HG03571 (cell line): ENCODE data around the gene ALG1.
A peak's percentile ranks its signal among the peaks of the same experiment; 100 is the strongest.
"Not testable (repeated sequence)": the region's sequence is repeated elsewhere in the genome, so short reads cannot be mapped to it uniquely, and the experiment has no call there.

Experiments
- ATAC-seq: cut with Tn5 transposase; IDR thresholded peaks from one replicate; pipeline ENCODE4 v1.9.1; 2021; ENCODE audit not compliant: unreplicated experiment

Gene ALG1

GRCh38 chr16:5072334-5073278 lies 963 bp downstream of the ALG1 start:
- ATAC-seq: peak; percentile 4

- no peak for ATAC-seq
Measured at GRCh38 chr16:5073279-5073629, 1.6 kb downstream of the ALG1 start.

GRCh38 chr16:5073771-5074170 lies 2.1 kb downstream of the ALG1 start:
- ATAC-seq: not testable (repeated sequence)

- no peak for ATAC-seq
Measured at GRCh38 chr16:5075637-5076036, 4.0 kb downstream of the ALG1 start.

DNA sequence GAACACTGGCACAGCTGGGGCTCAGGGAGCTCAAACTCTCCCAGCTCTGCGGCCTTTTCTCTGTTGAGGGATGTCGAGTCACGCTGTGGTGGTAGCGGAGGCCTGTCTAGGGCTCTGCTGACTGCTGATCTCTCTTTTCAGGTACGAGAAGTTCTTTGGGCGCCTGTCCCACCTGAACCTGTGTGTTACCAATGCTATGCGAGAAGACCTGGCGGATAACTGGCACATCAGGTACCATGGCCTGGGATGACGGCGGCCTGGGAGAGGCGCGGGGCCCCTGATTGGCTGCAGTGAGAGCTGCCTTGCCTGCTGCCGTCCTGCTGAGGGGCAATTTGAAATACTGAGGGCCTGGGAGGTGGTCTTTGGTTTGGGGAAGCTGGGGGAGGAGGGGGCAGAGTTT lies 5.7 kb downstream of the ALG1 start:
- no peak for ATAC-seq

- no peak for ATAC-seq
Measured at GRCh38 chr16:5078626-5079025, 7.0 kb downstream of the ALG1 start.

DNA sequence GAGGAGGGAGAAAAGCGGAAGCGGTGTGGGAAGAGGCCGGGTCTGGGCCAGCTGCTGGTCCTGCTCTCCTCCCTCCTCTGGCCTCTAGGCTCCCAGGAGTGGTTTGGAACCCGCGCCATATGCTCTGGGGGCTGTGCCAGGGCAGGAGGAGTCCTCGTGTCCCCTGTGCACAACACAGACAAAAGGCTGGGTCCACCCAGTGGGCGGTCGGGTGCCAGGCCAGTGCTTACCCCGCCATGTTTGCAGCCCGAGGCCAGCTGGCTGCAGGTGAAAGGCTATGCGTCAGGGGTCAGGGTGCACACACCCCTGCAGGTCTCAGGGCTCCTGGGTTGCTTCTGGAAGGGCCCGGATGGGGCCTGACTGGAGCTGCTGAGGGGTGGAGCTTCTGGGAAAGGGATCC lies 8.8 kb downstream of the ALG1 start:
- not testable (repeated sequence) for ATAC-seq

- ATAC-seq: not testable (repeated sequence)
Measured at GRCh38 chr16:5080996-5081395, 9.4 kb downstream of the ALG1 start.

DNA sequence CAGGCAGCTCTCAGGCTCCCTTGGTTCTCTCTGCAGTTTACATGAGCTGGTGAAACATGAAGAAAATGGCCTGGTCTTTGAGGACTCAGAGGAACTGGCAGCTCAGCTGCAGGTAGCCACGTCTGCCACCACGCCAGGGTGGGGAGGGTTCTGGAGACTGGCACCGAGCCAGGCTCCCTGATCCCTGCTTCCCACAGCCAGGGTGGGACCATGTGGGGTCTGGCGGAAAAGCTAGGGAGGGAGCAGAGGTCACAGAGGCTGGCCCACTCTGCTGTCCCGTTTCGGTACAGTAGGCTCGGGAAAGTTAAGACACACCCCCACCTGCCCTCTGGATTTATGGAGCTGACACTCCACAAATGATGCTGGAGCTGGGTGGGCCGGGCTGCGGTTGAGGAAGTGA lies 12.0 kb downstream of the ALG1 start:
- ATAC-seq: not testable (repeated sequence)

GRCh38 chr16:5084099-5084731 lies 12.6 kb downstream of the ALG1 start:
- ATAC-seq: not testable (repeated sequence)

GRCh38 chr16:5084802-5085201 lies 13.2 kb downstream of the ALG1 start:
- not testable (repeated sequence) for ATAC-seq

DNA sequence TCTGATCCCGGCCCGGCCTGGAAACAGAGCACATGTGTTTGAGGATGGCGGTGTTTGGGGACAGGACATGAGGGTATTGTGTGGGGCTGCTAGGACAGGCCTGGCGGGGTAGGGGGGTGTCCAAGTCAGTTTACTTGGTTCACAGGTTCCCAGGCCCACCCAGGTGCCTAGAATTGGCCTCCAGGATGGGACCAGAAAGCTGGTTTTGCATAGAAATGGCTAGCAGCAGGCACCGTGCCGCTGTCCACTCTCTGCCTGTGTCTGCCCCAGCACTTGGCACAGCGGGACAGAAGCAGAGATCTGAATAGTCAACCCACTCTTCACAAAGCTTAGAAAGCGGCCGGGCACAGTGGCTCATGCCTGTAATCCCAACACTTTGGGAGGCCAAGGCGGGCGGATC lies 14.1 kb downstream of the ALG1 start:
- not testable (repeated sequence) for ATAC-seq

GRCh38 chr16:5088086-5088790 lies 16.6 kb downstream of the ALG1 start:
- not testable (repeated sequence) for ATAC-seq

- not testable (repeated sequence) for ATAC-seq
Measured at GRCh38 chr16:5088936-5089335, 17.3 kb downstream of the ALG1 start.

DNA sequence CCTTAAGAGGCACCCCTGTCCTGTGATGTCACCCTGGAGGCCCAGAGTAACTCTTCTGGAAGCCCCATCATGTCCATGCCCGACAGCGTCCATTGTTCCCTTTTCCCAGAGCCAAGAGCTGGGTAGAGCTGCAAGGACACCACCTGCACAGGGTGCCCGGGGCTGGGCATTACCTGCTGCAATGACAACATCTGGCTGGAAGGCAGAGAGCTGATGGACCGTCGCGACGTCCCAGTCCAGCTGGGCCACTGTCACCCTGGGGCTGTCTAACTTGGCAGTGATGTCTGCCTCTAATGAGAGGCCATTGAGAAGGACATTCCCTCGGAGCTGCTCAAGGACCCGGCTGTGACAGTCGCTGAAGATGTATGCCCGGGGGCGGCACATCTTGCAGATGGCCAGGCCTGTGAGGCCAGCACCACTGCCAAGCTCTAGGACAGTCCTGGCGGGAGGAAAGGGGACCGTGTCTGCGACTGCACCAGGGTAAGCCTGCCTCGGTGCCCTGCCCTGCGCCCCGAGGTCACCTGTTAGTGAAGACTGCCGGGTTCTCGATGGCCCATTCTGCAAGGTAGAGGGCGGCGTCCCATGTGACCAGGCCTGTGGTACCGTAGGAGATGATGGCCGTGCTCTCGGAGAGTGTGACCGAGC lies 18.4 kb downstream of the ALG1 start:
- ATAC-seq: not testable (repeated sequence)

DNA sequence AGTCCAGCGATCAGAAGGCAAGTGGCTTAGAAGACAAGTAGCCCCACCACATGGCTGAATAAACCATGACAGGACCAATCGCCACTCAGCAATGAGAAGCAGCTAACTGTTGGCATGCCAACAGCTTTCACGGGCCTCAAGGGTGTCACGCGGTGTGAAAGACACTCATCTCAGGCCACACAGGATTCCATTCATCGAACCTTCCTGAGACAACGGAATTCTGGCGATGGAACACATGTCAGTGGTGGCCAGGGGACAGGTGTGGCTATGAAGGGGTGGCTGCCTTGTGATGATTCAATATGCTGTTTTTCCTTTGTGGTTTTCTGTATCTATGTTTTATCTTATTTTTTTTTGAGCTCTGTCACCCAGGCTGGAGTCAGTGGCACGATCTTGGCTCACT lies 18.9 kb downstream of the ALG1 start:
- not testable (repeated sequence) for ATAC-seq

DNA sequence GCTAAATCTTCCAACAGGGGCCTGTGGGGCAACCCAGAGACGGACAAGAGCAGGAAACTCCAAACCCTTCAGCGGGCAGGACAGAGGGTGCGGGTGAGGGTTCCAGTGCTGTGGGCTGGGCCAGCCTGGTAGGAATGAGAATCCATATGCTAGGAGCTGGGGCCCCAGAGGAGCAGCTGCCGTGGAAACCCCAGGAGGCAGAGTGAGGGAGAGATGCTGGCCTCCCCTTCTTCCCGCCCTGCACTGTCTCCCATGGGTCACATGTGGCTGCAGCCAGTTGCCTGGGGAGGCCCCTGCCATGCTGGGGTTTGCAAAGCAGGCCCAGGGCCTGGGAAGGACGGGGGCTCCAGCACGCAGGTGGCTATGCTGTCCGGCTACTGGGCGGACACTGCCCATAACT lies 21.4 kb downstream of the ALG1 start:
- ATAC-seq: not testable (repeated sequence)

DNA sequence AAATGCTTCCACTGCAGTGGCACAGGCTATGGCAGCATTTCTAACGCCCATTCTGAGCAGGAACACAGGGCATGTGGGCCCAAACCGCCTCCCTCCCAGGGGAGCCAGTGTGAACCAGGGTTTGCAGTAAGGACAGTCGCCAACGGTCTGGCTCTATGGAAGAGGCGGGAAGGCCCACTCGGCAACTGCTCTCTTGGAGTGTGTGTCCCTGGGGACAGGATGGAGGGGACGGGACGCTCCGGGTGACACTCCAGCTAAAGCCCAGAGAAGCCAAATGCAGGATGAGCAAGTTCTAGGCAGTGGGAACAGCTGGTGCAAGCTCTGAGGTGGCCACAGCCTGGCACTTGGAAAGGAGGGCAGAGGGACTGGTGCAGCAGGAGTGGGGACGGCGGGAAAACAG lies 22.1 kb downstream of the ALG1 start:
- not testable (repeated sequence) for ATAC-seq

DNA sequence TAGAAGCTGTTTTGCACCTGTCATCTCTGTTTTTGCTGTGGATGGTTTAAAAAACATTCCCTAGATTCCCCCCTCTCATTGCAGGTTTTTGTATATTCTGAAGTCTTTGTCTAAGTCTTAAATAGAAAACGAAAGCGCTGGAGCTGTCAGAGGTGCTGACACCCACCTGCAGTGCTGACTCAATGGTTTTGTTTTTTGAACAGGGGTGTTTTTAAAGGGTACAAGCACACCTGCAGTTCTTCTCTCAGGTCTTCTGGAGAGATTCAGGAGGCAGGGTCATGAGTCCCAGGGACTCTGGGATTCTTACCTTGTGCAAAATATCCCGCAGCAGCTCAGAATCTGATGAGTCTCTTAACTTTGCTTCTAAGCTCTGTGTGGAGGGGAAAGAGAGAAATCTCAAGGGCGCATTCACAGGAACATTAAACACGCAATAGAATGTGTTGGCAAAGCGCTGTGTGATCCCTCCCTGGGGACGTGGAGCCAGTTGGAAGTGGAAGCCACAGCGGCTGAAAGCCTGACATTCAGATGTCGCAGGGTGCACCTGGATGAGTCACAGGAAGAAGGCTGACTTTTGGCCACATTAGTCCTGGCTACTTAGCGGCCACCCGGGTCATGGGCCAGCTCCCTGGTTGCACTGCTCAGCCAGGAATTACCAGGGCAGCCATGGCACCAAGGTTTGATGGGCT lies 23.6 kb downstream of the ALG1 start:
- ATAC-seq: not testable (repeated sequence)

- not testable (repeated sequence) for ATAC-seq
Measured at GRCh38 chr16:5096437-5097060, 24.9 kb downstream of the ALG1 start.
